Measurements from ENCODE around the gene MBNL2.
"Not testable (repeated sequence)": the region's sequence is repeated elsewhere in the genome, so short reads cannot be mapped to it uniquely, and the experiment has no call there.

MBNL2 gene

GRCh38 chr13:97339988-97340749 lies 118.0 kb downstream of the MBNL2 start:
- no peak for ATAC-seq (replicated peaks)

DNA sequence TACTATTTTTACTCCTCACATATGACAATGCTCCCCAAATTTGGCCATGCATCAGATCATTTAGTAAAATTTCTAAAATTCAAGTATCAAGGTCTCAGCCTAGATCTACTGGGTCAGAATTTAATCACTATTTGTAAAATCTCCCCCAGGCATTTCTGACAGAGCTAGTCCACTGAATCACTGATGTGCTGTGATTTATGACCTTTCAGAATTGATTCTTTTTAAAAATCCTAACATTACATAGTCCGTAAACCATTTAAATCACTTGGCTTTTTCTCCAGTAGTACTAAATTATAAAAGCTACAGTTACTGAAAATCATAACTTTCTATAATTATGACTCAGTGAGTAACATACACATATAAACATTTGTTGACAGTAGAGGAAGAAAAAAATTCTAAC lies 119.0 kb downstream of the MBNL2 start:
- Mint-ChIP-seq H3K9me3 (no peaks in the 10 kb centered on the region), H3K27ac (no peak overlapping the region), H3K4me1 (no peaks in the 10 kb centered on the region), H3K36me3 (peaks cover 5 to 9% of the 10 kb centered on the region in 2 donors), H3K27me3 (no peaks in the 10 kb centered on the region), H3K4me3 (no peak overlapping the region)
- ATAC-seq (replicated peaks) (no peak), DNase-seq (no peak)

More at GRCh38 chr13:97339988-97340749, 118.0 kb downstream of the MBNL2 start:
- no peak overlapping the region for H3K27ac Mint-ChIP-seq
- no peaks in the 10 kb centered on the region for H3K9me3 Mint-ChIP-seq
- peaks cover 3 to 9% of the 10 kb centered on the region in 2 donors for H3K36me3 Mint-ChIP-seq
- no peak overlapping the region for H3K4me3 Mint-ChIP-seq
- no peaks in the 10 kb centered on the region for H3K27me3 Mint-ChIP-seq
- no peaks in the 10 kb centered on the region for H3K4me1 Mint-ChIP-seq
- no peak for DNase-seq

GRCh38 chr13:97342136-97342535 lies 120.0 kb downstream of the MBNL2 start:
- Mint-ChIP-seq H3K4me1 (no peaks in the 10 kb centered on the region), H3K36me3 (peaks cover 6 to 10% of the 10 kb centered on the region in 2 donors), H3K27me3 (no peaks in the 10 kb centered on the region), H3K4me3 (no peak overlapping the region), H3K9me3 (no peaks in the 10 kb centered on the region), H3K27ac (no peak overlapping the region)
- ATAC-seq (replicated peaks) (no peak), DNase-seq (no peak)

- ATAC-seq (replicated peaks) (no peak), DNase-seq (no peak)
- Mint-ChIP-seq H3K36me3 (peaks cover 6 to 12% of the 10 kb centered on the region in 2 donors), H3K9me3 (no peaks in the 10 kb centered on the region), H3K4me1 (no peaks in the 10 kb centered on the region), H3K4me3 (no peak overlapping the region), H3K27ac (no peak overlapping the region), H3K27me3 (no peaks in the 10 kb centered on the region)
Measured at GRCh38 chr13:97342936-97343335, 120.8 kb downstream of the MBNL2 start.

DNA sequence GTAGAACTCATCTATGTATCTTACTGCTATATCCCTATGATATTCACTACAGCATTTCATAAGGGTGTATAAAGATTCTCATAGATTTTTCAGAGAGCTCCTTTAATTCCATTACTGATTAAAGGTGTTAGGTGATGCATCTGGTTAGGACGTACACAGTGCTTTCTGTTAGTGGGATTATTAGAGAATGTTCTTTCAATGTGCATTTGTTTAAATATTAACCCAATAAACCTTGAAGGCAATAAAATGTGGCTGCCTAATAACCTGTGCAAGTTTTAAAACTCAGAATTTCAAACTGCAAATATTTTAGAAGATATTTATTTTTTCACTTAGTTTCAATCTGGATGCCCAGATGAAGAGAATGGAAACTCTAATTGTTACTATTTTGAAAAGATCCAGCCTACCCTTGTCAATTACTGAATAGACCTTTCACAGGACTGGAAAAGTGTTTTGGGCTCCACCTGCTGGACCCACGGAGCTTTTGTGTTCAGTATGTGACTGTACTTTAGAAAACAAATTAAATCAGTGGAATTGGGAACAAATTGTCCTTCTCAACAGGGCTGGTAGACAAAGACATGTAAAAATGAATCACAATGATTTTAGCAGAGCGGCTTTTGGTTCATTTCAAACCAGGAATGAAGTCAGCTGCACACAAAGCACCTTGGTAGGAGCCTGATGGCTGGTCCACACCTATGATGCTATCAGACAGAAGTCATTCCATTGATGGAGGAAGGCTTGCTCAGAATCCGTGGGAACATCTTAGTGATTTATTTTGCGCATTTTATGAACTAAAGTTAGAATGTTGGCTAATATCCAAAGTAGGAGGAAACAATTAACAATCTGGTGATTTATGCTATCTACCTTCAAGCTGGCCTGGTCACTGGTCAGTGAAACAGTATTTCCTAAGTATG lies 122.4 kb downstream of the MBNL2 start:
- Mint-ChIP-seq H3K27me3 (no peaks in the 10 kb centered on the region), H3K4me1 (no peaks in the 10 kb centered on the region), H3K9me3 (no peaks in the 10 kb centered on the region), H3K4me3 (no peak overlapping the region), H3K27ac (no peak overlapping the region), H3K36me3 (peaks cover 10 to 20% of the 10 kb centered on the region in 2 donors)
- no peak for DNase-seq
- ATAC-seq (replicated peaks): peak; percentile 82 to 88

- ATAC-seq (replicated peaks): no peak
- no peaks in the 10 kb centered on the region for H3K27me3 Mint-ChIP-seq
- no peaks in the 10 kb centered on the region for H3K4me1 Mint-ChIP-seq
- DNase-seq: no peak
- H3K27ac Mint-ChIP-seq: peak overlapping the region; percentile 11
- H3K36me3 Mint-ChIP-seq: peaks cover 17 to 28% of the 10 kb centered on the region in 2 donors
- no peaks in the 10 kb centered on the region for H3K9me3 Mint-ChIP-seq
- H3K4me3 Mint-ChIP-seq: no peak overlapping the region
Measured at GRCh38 chr13:97346097-97346496, 124.0 kb downstream of the MBNL2 start.

DNA sequence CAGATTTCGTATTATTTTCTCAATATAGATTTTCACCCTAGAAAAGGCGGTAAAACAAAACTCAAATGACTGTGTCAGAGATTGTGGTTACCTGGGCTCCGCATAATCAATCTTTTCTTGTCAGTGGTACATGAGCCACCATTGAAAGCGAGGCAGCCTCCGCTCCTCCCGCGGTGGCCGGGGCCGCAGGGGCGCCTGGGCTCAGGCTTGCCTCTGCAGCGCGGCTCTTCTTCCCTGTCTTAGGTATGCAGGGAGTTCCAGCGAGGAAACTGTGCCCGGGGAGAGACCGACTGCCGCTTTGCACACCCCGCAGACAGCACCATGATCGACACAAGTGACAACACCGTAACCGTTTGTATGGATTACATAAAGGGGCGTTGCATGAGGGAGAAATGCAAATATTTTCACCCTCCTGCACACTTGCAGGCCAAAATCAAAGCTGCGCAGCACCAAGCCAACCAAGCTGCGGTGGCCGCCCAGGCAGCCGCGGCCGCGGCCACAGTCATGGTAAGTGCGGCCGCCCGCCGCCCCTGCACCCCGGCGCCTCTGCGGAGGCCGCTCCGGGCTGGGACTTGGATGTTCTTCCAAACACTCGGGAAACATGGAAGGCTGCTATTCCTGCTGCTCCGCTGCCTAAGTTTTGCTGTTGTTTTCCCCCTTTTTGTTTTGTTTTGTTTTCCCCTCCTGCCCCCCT lies 124.6 kb downstream of the MBNL2 start:
- H3K9me3 Mint-ChIP-seq: no peaks in the 10 kb centered on the region
- DNase-seq (no peak), ATAC-seq (replicated peaks) (no peak)
- H3K27me3 Mint-ChIP-seq: no peaks in the 10 kb centered on the region
- H3K27ac Mint-ChIP-seq: no peak overlapping the region
- H3K36me3 Mint-ChIP-seq: peaks cover 21 to 33% of the 10 kb centered on the region in 2 donors
- no peaks in the 10 kb centered on the region for H3K4me1 Mint-ChIP-seq
- no peak overlapping the region for H3K4me3 Mint-ChIP-seq

DNA sequence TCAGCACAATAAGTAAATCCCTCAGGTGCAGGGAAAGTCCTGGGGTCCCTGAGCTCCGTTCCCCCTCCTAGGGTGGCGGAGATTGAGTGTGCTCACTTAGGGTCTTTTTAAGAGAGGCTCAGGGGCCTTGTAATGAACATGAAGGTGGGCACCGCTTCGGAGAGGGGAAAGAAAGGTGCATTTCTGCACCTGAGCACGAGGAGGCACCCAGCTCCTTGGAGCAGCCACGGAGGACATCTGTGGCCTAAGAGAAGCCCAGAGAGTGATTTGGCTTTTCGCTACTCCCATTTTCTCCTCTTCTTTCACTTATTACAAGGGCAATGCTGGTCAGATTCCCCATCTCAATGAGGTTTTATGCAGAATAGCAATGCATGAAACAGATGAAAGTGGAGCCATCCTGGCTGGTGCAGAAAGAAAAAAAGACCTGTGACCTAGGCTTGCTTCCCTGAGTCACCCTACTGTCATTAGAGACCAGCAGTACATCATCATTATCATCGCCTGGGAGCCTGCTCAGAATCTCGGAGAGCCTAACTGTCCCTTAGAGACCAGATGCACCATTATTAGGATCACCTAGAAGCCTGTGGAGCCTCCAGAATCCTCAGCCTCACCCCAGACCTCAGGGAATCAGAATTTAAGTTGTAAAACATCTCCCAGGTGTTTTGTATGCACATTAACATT lies 125.3 kb downstream of the MBNL2 start:
- H3K27me3 Mint-ChIP-seq: no peaks in the 10 kb centered on the region
- no peak overlapping the region for H3K27ac Mint-ChIP-seq
- ATAC-seq (replicated peaks) (no peak), DNase-seq (no peak)
- H3K36me3 Mint-ChIP-seq: peaks cover 21 to 33% of the 10 kb centered on the region in 2 donors
- H3K4me3 Mint-ChIP-seq: no peak overlapping the region
- H3K9me3 Mint-ChIP-seq: no peaks in the 10 kb centered on the region
- H3K4me1 Mint-ChIP-seq: no peaks in the 10 kb centered on the region

DNA sequence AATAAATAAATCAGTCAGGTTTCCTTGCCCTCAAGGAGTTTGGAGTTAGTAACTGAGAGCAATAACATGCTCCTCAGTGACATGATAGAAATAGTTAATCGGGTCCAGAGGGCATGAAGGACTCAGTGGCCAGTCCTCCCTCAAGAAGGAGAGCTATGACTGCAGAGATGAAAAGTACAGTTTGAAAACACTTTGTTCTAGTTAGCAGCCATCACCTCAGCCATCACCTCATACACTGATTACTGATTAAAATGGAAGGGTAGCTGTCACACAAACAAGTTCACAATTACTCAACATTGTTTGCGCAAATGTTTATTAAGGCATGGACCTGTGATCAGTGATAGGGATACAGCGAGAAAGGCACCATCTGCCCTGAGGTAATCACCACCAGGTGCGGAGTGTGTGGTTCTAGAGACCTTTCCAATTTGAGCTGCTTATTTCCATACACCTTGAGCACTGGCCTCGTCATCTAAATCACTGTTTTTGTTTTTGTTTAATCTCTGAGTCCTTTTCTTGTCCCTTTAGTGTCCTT lies 126.5 kb downstream of the MBNL2 start:
- Mint-ChIP-seq H3K27me3 (no peaks in the 10 kb centered on the region), H3K36me3 (peaks cover 18 to 31% of the 10 kb centered on the region in 2 donors), H3K4me3 (no peak overlapping the region), H3K9me3 (no peaks in the 10 kb centered on the region), H3K4me1 (no peaks in the 10 kb centered on the region), H3K27ac (no peak overlapping the region)
- ATAC-seq (replicated peaks): no peak
- DNase-seq: no peak

GRCh38 chr13:97352012-97352411 lies 129.9 kb downstream of the MBNL2 start:
- H3K9me3 Mint-ChIP-seq; H3K4me1 Mint-ChIP-seq; H3K27ac Mint-ChIP-seq; ATAC-seq (replicated peaks); H3K27me3 Mint-ChIP-seq; DNase-seq; H3K4me3 Mint-ChIP-seq: not testable (repeated sequence)
- H3K36me3 Mint-ChIP-seq: peaks cover 15 to 27% of the 10 kb centered on the region in 2 donors

DNA sequence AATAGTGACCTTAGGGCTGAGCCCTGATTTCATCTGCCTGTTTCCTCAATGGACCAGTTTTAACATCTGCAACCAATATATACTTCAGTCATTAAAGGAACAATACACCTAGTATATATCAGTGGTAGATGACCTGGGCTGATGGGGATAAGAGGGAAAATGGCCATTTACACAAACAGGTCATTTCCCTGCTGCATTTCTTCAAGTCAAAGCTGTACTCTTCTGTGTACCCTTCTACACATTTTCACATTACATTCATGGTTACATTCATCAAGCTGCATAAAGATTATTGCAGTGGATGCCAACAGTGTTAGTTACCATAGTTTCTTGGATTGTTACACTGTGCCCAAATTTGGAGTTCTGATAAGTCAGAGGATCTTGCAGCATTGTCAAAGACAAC lies 130.7 kb downstream of the MBNL2 start:
- no peak for ATAC-seq (replicated peaks)
- Mint-ChIP-seq H3K4me3 (no peak overlapping the region), H3K9me3 (no peaks in the 10 kb centered on the region), H3K27me3 (no peaks in the 10 kb centered on the region), H3K36me3 (peaks cover 18 to 30% of the 10 kb centered on the region in 2 donors), H3K4me1 (no peaks in the 10 kb centered on the region), H3K27ac (no peak overlapping the region)
- no peak for DNase-seq

DNA sequence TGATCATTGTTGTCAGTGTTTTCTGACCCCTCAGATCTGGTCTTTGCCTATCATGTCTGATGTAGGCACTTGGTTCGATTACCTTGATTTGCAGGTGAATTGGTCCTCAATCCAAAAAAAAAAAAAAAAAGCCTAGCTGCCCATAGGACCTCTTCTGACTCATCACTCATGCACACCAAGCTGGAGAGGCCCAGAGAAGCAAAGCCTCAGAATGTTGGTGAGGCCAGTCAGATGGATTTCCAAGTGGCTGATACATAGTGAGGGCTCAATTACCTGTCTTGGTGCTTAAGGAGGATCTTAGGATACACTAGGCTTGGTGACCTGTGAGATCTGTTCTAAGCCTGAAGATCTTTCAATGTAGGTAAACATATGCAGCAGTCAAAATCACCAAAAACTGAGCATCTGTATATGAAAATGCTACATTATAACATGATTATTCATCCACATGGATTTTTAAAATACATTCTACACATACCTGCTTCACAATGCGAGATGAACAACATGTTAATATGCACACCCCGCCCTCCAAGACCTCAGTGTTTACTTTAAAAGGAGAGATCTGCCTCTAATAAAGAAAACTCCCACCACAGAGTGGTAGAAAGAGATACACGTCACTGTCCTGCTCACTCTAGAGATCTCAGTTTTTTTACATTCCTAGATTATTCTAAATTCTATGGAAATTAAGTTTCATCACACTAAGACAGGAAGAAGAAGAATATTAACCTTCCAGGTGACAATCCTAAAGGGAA lies 132.0 kb downstream of the MBNL2 start:
- Mint-ChIP-seq H3K9me3 (no peaks in the 10 kb centered on the region), H3K4me1 (no peaks in the 10 kb centered on the region), H3K27ac (peak overlapping the region; percentile 5), H3K36me3 (peaks cover 15 to 30% of the 10 kb centered on the region in 2 donors), H3K27me3 (no peaks in the 10 kb centered on the region), H3K4me3 (no peak overlapping the region)
- no peak for DNase-seq
- ATAC-seq (replicated peaks): no peak

DNA sequence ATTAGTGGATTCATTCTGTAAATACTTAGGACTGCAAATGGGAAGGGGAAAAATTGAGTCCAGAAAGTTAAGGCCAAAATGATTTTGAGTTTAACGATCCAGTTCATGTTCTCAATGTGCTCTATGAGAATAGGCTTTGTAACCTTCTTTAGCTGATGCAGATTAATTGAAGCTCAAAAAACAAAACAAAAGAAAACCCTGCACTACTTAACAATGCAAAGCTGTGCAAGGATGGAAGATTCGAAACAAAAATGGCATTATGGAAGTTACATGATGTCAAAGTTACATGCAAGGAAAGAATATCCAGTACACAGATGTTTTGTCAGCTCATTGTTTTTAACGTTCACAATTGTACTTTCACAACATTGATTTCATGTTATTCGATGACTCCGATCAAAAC lies 132.7 kb downstream of the MBNL2 start:
- peaks cover 15 to 28% of the 10 kb centered on the region in 2 donors for H3K36me3 Mint-ChIP-seq
- H3K27ac Mint-ChIP-seq: no peak overlapping the region
- DNase-seq (no peak), ATAC-seq (replicated peaks) (no peak)
- no peaks in the 10 kb centered on the region for H3K4me1 Mint-ChIP-seq
- H3K4me3 Mint-ChIP-seq: no peak overlapping the region
- no peaks in the 10 kb centered on the region for H3K27me3 Mint-ChIP-seq
- H3K9me3 Mint-ChIP-seq: no peaks in the 10 kb centered on the region
